ENCODE results near the gene ZBP1.

The ZBP1 gene

DNA sequence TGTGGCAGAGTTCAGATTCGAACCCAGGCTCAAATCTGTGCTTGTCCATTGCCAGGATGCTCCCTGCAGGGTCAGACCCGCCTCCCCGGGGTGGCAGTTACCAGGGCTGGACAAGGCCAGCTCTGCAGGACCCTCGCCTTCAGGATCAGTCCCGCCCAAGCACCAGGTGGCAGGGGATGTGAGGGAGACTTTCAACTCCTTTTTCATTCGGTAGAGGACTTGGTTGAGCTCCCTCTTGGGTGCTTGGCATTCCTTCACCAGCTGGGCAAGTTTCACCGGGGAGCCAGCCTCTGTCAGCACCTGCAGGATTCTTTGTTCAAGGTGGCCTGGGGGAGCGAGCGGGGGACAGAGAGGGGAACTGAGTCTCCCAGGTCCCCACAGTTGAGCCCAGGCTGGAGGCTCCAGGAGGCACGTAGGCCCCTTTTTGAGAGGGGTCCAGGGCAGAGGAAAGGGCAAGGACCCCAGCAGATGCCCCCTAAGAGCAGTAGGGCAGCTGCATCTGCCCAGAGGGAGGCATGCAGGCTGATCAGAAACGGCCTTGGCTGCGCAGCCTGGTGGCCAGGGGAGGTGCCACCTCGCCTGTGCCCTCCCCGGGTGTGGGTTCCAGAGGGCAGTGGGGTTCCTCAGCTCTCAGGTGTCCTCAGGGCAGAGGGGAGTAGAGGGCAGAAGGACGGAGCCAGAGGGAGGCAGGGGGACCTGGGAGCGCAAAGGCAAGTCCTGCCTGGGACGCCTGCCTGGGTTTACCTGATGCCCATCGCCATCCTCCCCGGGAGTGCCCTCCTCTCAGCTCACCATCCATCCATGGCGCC, 3.9 kb downstream of the ZBP1 start:
- Histone ChIP-seq H3K4me1 (peaks cover 34 to 71% (median 55%) of the 10 kb centered on the region in 10 experiments), H3K36me3 (no peaks in the 10 kb centered on the region), H3K4me3 (no peak overlapping the region), H4K20me1 (peaks cover 0 to 18% (median 0%) of the 10 kb centered on the region in 11 experiments; a peak in 4 of 22 replicates), H3K9me3 (replicated peaks in 1 of 11) (no peaks in the 10 kb centered on the region), H3K27ac (no peak overlapping the region), H3K4me2 (peak overlapping the region in 5 of 11 experiments; percentile 10 to 96 (median 39); a peak in 9 of 22 replicates), H3K27me3 (peaks cover 0 to 43% (median 28%) of the 10 kb centered on the region in 11 experiments; a peak in 14 of 22 replicates), H3K9ac (no peak overlapping the region)
- TF ChIP-seq Cebpa-rat (IDR thresholded peaks at IDR 0.05): no peak

DNA sequence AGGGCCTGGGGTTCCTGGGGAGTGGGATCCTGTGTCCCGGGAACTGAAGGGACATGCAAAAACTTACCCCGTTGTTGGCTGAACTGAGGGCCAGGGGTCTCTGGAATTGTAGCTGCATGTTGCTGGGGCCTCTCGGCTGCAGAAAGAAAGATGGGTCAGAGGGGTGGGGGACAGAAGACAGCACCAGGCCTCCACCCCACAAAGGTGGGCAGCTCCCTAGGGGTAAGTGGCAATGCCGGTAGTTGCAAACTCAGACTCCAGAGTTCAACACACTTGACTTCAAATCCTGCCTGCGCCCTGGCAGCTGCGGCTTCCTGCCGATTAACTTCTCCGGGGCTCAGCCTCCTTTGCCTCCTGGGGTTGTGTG, 4.8 kb downstream of the ZBP1 start:
- no peak overlapping the region for H3K4me3 ChIP-seq
- peaks cover 0 to 18% (median 0%) of the 10 kb centered on the region in 11 experiments; a peak in 4 of 22 replicates for H4K20me1 ChIP-seq
- peak overlapping the region in 7 of 11 experiments; percentile 10 to 96 (median 34); a peak in 10 of 22 replicates for H3K4me2 ChIP-seq
- H3K27ac ChIP-seq: no peak overlapping the region
- H3K9ac ChIP-seq: no peak overlapping the region
- H3K4me1 ChIP-seq: peaks cover 25 to 69% (median 49%) of the 10 kb centered on the region in 10 experiments
- TF ChIP-seq Cebpa-rat (IDR thresholded peaks at IDR 0.05): no peak
- peaks cover 0 to 38% (median 23%) of the 10 kb centered on the region in 11 experiments; a peak in 13 of 22 replicates for H3K27me3 ChIP-seq
- H3K36me3 ChIP-seq: no peaks in the 10 kb centered on the region
- H3K9me3 ChIP-seq (replicated peaks in 1 of 11): no peaks in the 10 kb centered on the region

GRCh38 chr20:57614490-57615444, 5.5 kb downstream of the ZBP1 start:
- Histone ChIP-seq H4K20me1 (peaks cover 0 to 18% (median 0%) of the 10 kb centered on the region in 11 experiments; a peak in 4 of 22 replicates), H3K9ac (no peak overlapping the region), H3K27ac (no peak overlapping the region), H3K36me3 (no peaks in the 10 kb centered on the region), H3K9me3 (replicated peaks in 1 of 11) (no peaks in the 10 kb centered on the region), H3K4me3 (no peak overlapping the region), H3K4me1 (peaks cover 18 to 69% (median 46%) of the 10 kb centered on the region in 10 experiments), H3K27me3 (peaks cover 0 to 34% (median 22%) of the 10 kb centered on the region in 11 experiments; a peak in 12 of 22 replicates), H3K4me2 (peak overlapping the region in 7 of 11 experiments; percentile 10 to 96 (median 34); a peak in 10 of 22 replicates)
- no peak for TF ChIP-seq Cebpa-rat (IDR thresholded peaks at IDR 0.05)

DNA sequence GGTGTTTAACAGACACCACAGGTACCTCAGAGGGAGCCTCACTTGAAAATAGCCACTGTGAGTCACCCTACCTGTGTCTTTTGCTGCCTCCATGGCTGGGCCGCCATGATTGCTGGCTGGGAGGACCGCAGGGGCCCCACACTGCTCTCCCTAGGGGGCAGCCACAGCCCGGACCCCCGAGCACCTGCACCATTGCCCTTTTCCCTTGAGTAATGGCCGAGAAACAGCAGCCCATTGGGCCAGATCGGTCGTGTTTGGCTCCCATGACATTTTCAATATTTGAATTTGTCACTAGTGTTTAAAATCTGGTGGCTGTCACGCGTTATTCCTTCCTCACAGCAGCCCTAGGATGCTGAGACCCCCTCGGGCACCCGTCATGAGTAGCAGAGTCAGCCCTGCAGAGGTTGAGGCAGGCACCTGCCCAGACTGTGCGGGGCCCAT, 6.7 kb downstream of the ZBP1 start:
- Histone ChIP-seq H3K27ac (no peak overlapping the region), H3K9ac (no peak overlapping the region), H3K9me3 (replicated peaks in 1 of 11) (no peaks in the 10 kb centered on the region), H3K4me1 (peaks cover 5 to 65% (median 39%) of the 10 kb centered on the region in 10 experiments), H3K27me3 (peaks cover 0 to 32% (median 17%) of the 10 kb centered on the region in 11 experiments; a peak in 12 of 22 replicates), H3K4me2 (peak overlapping the region in 6 of 11 experiments; percentile 19 to 52 (median 42); a peak in 8 of 22 replicates), H3K4me3 (no peak overlapping the region), H3K36me3 (no peaks in the 10 kb centered on the region), H4K20me1 (peaks cover 0 to 18% (median 0%) of the 10 kb centered on the region in 11 experiments; a peak in 2 of 22 replicates)
- TF ChIP-seq Cebpa-rat (IDR thresholded peaks at IDR 0.05): no peak

- no peak for TF ChIP-seq Cebpa-rat (IDR thresholded peaks at IDR 0.05)
- Histone ChIP-seq H3K36me3 (no peaks in the 10 kb centered on the region), H3K4me2 (peak overlapping the region in 2 of 11 experiments; percentile 39 to 52; a peak in 3 of 22 replicates), H3K4me3 (no peak overlapping the region), H3K9ac (no peak overlapping the region), H3K27ac (no peak overlapping the region), H3K27me3 (peaks cover 0 to 28% (median 12%) of the 10 kb centered on the region in 11 experiments; a peak in 12 of 22 replicates), H4K20me1 (peaks cover 0 to 13% (median 0%) of the 10 kb centered on the region in 11 experiments; a peak in 2 of 22 replicates), H3K4me1 (peaks cover 0 to 59% (median 33%) of the 10 kb centered on the region in 10 experiments; a peak in 18 of 20 replicates), H3K9me3 (replicated peaks in 1 of 11) (no peaks in the 10 kb centered on the region)
Observed at GRCh38 chr20:57612916-57613315, 7.3 kb downstream of the ZBP1 start.

- H3K27ac ChIP-seq: no peak overlapping the region
- H3K9ac ChIP-seq: no peak overlapping the region
- no peak overlapping the region for H3K4me3 ChIP-seq
- no peak for TF ChIP-seq Cebpa-rat (IDR thresholded peaks at IDR 0.05)
- H3K4me1 ChIP-seq: peaks cover 0 to 54% (median 29%) of the 10 kb centered on the region in 10 experiments; a peak in 15 of 20 replicates
- H3K9me3 ChIP-seq (replicated peaks in 1 of 11): no peaks in the 10 kb centered on the region
- H3K36me3 ChIP-seq: no peaks in the 10 kb centered on the region
- peaks cover 0 to 11% (median 0%) of the 10 kb centered on the region in 11 experiments; a peak in 1 of 22 replicates for H4K20me1 ChIP-seq
- H3K27me3 ChIP-seq: peaks cover 0 to 28% (median 10%) of the 10 kb centered on the region in 11 experiments; a peak in 12 of 22 replicates
- no peak overlapping the region for H3K4me2 ChIP-seq
Observed at GRCh38 chr20:57612436-57612835, 7.8 kb downstream of the ZBP1 start.

DNA sequence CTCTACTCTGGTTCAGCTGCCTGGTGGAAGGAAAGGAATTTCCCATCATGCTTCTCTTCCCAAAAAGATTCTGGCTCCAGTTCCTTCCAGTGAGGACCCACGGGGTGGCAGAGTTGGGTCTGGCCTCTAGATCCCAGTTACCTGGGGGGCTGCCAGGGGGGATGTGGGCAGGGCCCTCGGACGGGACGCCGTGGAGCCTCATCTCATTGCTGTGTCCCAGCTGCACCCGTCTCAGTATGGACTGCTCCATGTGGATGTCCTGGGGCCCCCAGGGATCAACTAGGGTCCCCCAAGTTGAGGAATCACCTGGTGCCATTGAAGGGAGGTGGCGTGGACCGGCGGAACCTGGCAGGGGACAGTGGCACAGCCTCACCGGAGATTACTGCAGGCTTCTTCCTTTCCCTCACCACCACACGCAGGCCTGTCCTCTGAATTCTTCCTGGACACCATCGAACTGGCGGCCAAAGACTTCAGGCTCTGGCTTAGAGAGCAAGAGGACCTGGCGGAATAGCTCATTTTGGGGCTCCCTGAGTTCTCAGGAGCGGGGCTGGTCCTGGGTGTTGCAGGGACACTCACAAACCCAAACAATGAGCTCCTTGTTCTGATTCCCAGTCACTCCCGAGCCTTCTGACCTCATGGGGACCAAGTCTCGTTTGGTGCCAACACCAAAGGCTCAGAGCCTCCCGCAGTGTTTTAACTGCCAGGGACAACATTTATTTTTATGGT, 8.5 kb downstream of the ZBP1 start:
- Histone ChIP-seq H3K9ac (no peak overlapping the region), H3K27me3 (peaks cover 0 to 28% (median 8%) of the 10 kb centered on the region in 11 experiments; a peak in 12 of 22 replicates), H3K4me3 (no peak overlapping the region), H4K20me1 (0 out of 22 replicates have a peak, but pooled peaks cover 0 to 11% (median 0%) of the 10 kb centered on the region in 11 experiments), H3K36me3 (no peaks in the 10 kb centered on the region), H3K27ac (no peak overlapping the region), H3K4me1 (peaks cover 0 to 47% (median 25%) of the 10 kb centered on the region in 10 experiments; a peak in 12 of 20 replicates), H3K9me3 (replicated peaks in 1 of 11) (no peaks in the 10 kb centered on the region), H3K4me2 (no peak overlapping the region)
- no peak for TF ChIP-seq Cebpa-rat (IDR thresholded peaks at IDR 0.05)

All from BLaER1 treated with 17β-estradiol and CSF1 and Interleukin-3, amounts not matched to agents 10 nM and 100 nM (cell line).